Urinary bladder (tissue), 4 donors: ENCODE results near the gene IL1RAPL1. TPM values are rescaled to one million over a fixed set of nuclear protein-coding genes. Genes with fewer than 3 reads are reported as not detected.

ENCODE experiments used
- DNase-seq: peaks from one replicate; pipeline ENCODE4 v3.0.0-alpha.2; 2015; ENCODE audit errors: extremely low spot score
- H3K27ac ChIP-seq: one replicate; pipeline ENCODE4 v1.5.1; 2013; ENCODE audit warnings: low read depth, mild to moderate bottlenecking, moderate library complexity
- H3K36me3 ChIP-seq: one replicate; pipeline ENCODE4 v1.6.1; 2013; ENCODE audit warnings: mild to moderate bottlenecking, moderate library complexity; ENCODE audit not compliant: insufficient read depth
- H3K4me1 ChIP-seq: one replicate; pipeline ENCODE4 v1.6.1; 2013; ENCODE audit warnings: mild to moderate bottlenecking, moderate library complexity; ENCODE audit not compliant: insufficient read depth
- H3K4me3 ChIP-seq: one replicate; pipeline ENCODE4 v1.5.1; 2013; ENCODE audit warnings: low read depth, low read length
- WGBS: extraction: QIAGEN DNeasy Blood & Tissue Kit; methylation state at CpG from one replicate; pipeline ENCODE4 v1.1.7; 2013; 5-methylcytosine and 5-hydroxymethylcytosine counted together
- polyA plus RNA-seq: library from polyadenylated mRNA; stranded (reverse); fragments of 200-250 nt; gene quantifications from one replicate; pipeline ENCODE4 v1.2.3, GENCODE V29; 2013
- total RNA-seq: library from RNA; depleted of rRNA; stranded (reverse); fragments of >200 nt; gene quantifications from one replicate; pipeline ENCODE4 v1.2.3, GENCODE V29; 2014
- donor health status: healthy with polysubstance abuse.
- donor health status: healthy.

Gene IL1RAPL1
- total and polyA plus RNA-seq, 2 donors, result 1.4 to 21.3 TPM

DNA sequence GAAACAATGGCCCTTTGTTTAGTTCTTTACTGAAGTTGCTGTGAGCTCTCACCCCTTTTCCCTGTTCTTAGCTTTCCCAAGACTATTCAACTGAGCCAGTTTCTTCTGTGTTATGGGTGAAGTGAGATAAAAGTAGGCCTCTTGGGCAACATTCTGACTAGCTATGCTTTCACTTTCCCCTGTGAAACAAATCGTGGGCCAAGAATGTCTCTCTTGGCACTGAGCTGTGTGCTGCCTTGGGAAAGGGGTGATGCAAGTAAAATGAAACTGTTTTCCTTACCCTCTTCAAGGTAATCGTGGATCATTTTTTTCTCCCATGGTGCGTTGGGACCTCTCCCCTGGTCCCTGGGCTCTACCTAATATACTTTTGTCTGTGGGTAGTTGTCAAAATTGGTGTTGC, 974.2 kb downstream of the IL1RAPL1 start:
- no peaks in the 10 kb centered on the region for H3K36me3 ChIP-seq
- DNase-seq, result no peak
- H3K4me3 ChIP-seq, result no peak overlapping the region
- H3K27ac ChIP-seq, result no peak overlapping the region
- WGBS, result 90% methylated on average over 3 of the region's 3 CpGs
- no peaks in the 10 kb centered on the region for H3K4me1 ChIP-seq

- Histone ChIP-seq H3K36me3 (no peaks in the 10 kb centered on the region), H3K27ac (no peak overlapping the region), H3K4me1 (no peaks in the 10 kb centered on the region), H3K4me3 (no peak overlapping the region)
- no peak for DNase-seq
- 94% methylated on average over 4 of the region's 4 CpGs for WGBS
Measured at GRCh38 chrX:29580560-29580959, 993.3 kb downstream of the IL1RAPL1 start.

- Histone ChIP-seq H3K4me3 (no peak overlapping the region), H3K4me1 (no peaks in the 10 kb centered on the region), H3K27ac (no peak overlapping the region), H3K36me3 (no peaks in the 10 kb centered on the region)
- no peak for DNase-seq
- 91% methylated on average over 2 of the region's 2 CpGs for WGBS
Measured at GRCh38 chrX:29581223-29581622, 994.0 kb downstream of the IL1RAPL1 start.

GRCh38 chrX:29587107-29587506, 999.9 kb downstream of the IL1RAPL1 start:
- no peak overlapping the region for H3K4me3 ChIP-seq
- WGBS, result 84% methylated on average over 2 of the region's 2 CpGs
- DNase-seq, result no peak
- no peaks in the 10 kb centered on the region for H3K36me3 ChIP-seq
- no peaks in the 10 kb centered on the region for H3K4me1 ChIP-seq
- H3K27ac ChIP-seq, result no peak overlapping the region

- Histone ChIP-seq H3K36me3 (no peaks in the 10 kb centered on the region), H3K4me1 (no peaks in the 10 kb centered on the region), H3K4me3 (no peak overlapping the region), H3K27ac (no peak overlapping the region)
- DNase-seq, result no peak
- 93% methylated on average over 3 of the region's 3 CpGs for WGBS
Measured at GRCh38 chrX:29590921-29591320, 1003.7 kb downstream of the IL1RAPL1 start.

DNA sequence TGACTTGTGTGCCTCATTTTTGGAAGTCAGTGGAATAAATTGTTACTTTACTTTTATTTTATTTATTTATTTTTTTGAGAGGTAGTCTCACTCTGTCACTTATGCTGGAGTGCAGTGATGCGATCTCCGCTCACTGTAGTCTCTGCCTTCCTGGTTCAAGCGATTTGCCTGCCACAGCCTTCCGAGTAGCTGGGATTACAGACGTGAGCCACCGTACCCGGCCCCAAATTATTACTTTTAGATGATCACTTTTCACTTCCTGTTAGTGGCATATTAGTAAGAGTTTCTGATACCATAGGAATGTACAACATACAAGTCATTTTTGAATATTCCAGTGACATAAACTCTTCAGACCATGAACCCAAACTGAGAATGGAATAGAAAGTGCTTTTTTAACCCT, 1017.1 kb downstream of the IL1RAPL1 start:
- no peaks in the 10 kb centered on the region for H3K36me3 ChIP-seq
- H3K27ac ChIP-seq, result no peak overlapping the region
- no peak overlapping the region for H3K4me3 ChIP-seq
- DNase-seq, result no peak
- WGBS, result 97% methylated on average over 7 of the region's 7 CpGs
- H3K4me1 ChIP-seq, result no peaks in the 10 kb centered on the region

DNA sequence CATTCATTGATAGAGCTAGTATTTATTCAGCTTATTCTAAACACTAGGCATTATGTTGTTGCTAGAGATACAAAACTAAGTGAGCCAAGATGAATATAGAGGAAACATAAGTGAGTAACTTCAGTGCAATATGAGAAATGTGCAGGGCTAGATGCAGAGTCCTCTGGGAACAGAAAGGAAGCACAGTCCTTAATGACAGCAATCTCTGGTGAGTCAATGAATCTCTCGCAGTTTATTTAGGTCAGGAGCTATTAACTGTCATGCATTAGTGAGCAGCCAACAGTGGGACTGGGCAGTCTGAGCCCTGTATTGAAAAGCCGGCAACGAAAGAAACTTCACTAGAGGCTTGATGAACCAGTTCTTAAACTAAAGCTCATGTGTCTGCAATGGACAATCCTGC, 1030.0 kb downstream of the IL1RAPL1 start:
- DNase-seq, result no peak
- WGBS, result 71% methylated on average over 3 of the region's 3 CpGs
- no peak overlapping the region for H3K27ac ChIP-seq
- no peak overlapping the region for H3K4me3 ChIP-seq
- H3K36me3 ChIP-seq, result no peaks in the 10 kb centered on the region
- no peaks in the 10 kb centered on the region for H3K4me1 ChIP-seq

- Histone ChIP-seq H3K4me3 (no peak overlapping the region), H3K4me1 (no peaks in the 10 kb centered on the region), H3K36me3 (no peaks in the 10 kb centered on the region), H3K27ac (no peak overlapping the region)
- no peak for DNase-seq
- 78% methylated on average over 4 of the region's 4 CpGs for WGBS
Measured at GRCh38 chrX:29617725-29618124, 1030.5 kb downstream of the IL1RAPL1 start.

GRCh38 chrX:29627833-29628232, 1040.6 kb downstream of the IL1RAPL1 start:
- DNase-seq, result peak; percentile 0
- no peak overlapping the region for H3K27ac ChIP-seq
- WGBS, result 89% methylated on average over 1 of the region's 1 CpG
- H3K4me1 ChIP-seq, result no peaks in the 10 kb centered on the region
- H3K36me3 ChIP-seq, result no peaks in the 10 kb centered on the region
- no peak overlapping the region for H3K4me3 ChIP-seq

- Histone ChIP-seq H3K27ac (no peak overlapping the region), H3K4me1 (no peaks in the 10 kb centered on the region), H3K36me3 (no peaks in the 10 kb centered on the region), H3K4me3 (no peak overlapping the region)
- DNase-seq, result no peak
- 57% methylated on average over 2 of the region's 2 CpGs for WGBS
Measured at GRCh38 chrX:29634516-29634915, 1047.3 kb downstream of the IL1RAPL1 start.

DNA sequence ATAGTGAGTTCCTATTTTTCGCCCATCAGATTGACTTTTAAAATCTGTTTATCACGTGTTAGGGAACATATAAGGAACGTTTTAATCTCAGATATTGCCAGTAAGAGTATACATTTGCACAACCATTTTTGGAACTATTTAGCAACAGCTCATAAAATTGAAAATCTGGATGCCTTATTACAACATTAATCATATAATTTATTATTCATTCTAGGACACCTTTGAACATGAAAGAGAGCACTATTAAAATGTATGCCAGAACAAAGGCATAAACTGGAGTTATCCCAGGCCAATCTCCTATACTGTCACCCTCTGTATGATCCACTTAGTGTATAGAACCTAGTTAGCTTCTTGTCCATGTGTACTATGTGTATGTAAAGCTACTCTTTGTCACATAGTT, 1049.1 kb downstream of the IL1RAPL1 start:
- 46% methylated on average over 3 of the region's 3 CpGs for whole genome bisulfite sequencing

GRCh38 chrX:29640106-29640505, 1052.9 kb downstream of the IL1RAPL1 start:
- no peak overlapping the region for H3K4me3 ChIP-seq
- no peak for DNase-seq
- H3K4me1 ChIP-seq, result no peaks in the 10 kb centered on the region
- H3K36me3 ChIP-seq, result no peaks in the 10 kb centered on the region
- no peak overlapping the region for H3K27ac ChIP-seq
- WGBS, result 88% methylated on average over 2 of the region's 2 CpGs

More for the DNA sequence above, 1049.1 kb downstream of the IL1RAPL1 start:
- Histone ChIP-seq H3K27ac (no peak overlapping the region), H3K36me3 (no peaks in the 10 kb centered on the region), H3K4me3 (no peak overlapping the region), H3K4me1 (no peaks in the 10 kb centered on the region)
- DNase-seq, result no peak

- Histone ChIP-seq H3K27ac (no peak overlapping the region), H3K4me3 (no peak overlapping the region), H3K36me3 (no peaks in the 10 kb centered on the region), H3K4me1 (no peaks in the 10 kb centered on the region)
- DNase-seq, result no peak
- WGBS, result 81% methylated on average over 1 of the region's 1 CpG
Measured at GRCh38 chrX:29641461-29641860, 1054.2 kb downstream of the IL1RAPL1 start.

GRCh38 chrX:29643181-29643580, 1055.9 kb downstream of the IL1RAPL1 start:
- Histone ChIP-seq H3K4me1 (no peaks in the 10 kb centered on the region), H3K27ac (no peak overlapping the region), H3K4me3 (no peak overlapping the region), H3K36me3 (no peaks in the 10 kb centered on the region)
- DNase-seq, result no peak
- WGBS, result 59% methylated on average over 2 of the region's 2 CpGs

DNA sequence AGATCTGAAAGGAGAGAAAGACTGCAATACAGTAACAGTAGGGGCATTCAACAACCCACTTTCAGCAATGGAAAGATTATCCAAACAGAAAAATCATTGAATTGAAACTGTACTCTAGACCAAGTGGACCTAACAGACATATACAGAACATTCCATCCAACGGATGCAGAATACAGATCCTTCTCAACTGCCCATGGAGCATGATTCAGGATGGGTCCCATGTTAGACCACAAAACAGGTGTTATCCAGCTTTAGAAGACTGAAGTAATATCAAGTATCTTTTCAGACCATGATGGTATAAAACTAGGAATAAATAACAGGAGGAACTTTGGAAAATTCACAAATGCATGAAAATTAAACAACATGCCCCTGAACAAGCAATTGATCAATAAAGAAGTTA, 1060.9 kb downstream of the IL1RAPL1 start:
- WGBS, result 95% methylated on average over 1 of the region's 1 CpG
- Histone ChIP-seq H3K27ac (no peak overlapping the region), H3K4me3 (no peak overlapping the region), H3K4me1 (no peaks in the 10 kb centered on the region), H3K36me3 (no peaks in the 10 kb centered on the region)
- DNase-seq, result no peak
